OCI-LY3 (cell line): ENCODE measurements around the gene GALT.

Experiments
- CTCF ChIP-seq: fragments of 200-600, 300-600 bp; sonication (generic); IDR thresholded peaks from 2 replicates; pipeline ENCODE4 v1.5.1; 2014; ENCODE audit warnings: antibody characterized with exemption, low read length, low read depth
- EZH2phosphoT487 ChIP-seq: fragments of 200-600 bp; shearing (Covaris generic); IDR thresholded peaks from 2 replicates; pipeline ENCODE4 v1.6.1; 2018; ENCODE audit warnings: antibody characterized with exemption, mixed run types, low read depth

- TF ChIP-seq EZH2phosphoT487 (no peak), CTCF (no peak)
Measured at GRCh38 chr9:34687276-34688030, 41.0 kb downstream of the GALT start.
